K562 (cell line): ENCODE data around the gene TBC1D25. TPM values are rescaled to one million over a fixed set of nuclear protein-coding genes. Genes with fewer than 3 reads are reported as not detected.

Source experiments
- AFF4 ChIP-seq: sonication (generic); formaldehyde crosslinking; IDR thresholded peaks from 2 replicates; pipeline ENCODE4 v1.8.0; 2023; ENCODE audit warnings: mild to moderate bottlenecking, missing genetic modification reagents
- CGGBP1 ChIP-seq: fragments of 250-450 bp; sonication (Bioruptor Pico); IDR thresholded peaks from 2 replicates; pipeline ENCODE4 v1.9.0; 2021; ENCODE audit warnings: mild to moderate bottlenecking
- EWSR1 ChIP-seq: fragments of 450-650 bp; IDR thresholded peaks from 2 replicates; pipeline ENCODE4 v1.6.1; 2018; ENCODE audit warnings: borderline replicate concordance, mild to moderate bottlenecking, low read depth, moderate library complexity; ENCODE audit not compliant: partially characterized antibody
- FOXK2 ChIP-seq, 2 experiments: fragments of 450-650 bp; IDR thresholded peaks in 1 of 2; conservative IDR thresholded peaks in 1 of 2; 2 replicates each; pipeline ENCODE4 v1.6.1; 2016; ENCODE audit warnings: low read depth in 2 of 2, mild to moderate bottlenecking in 1 of 2
- GTF2F1 ChIP-seq: IDR thresholded peaks from 2 replicates; pipeline ENCODE4 v1.6.1; 2011; ENCODE audit warnings: low read depth, low read length, improper control_type of control experiment
- HDAC8 ChIP-seq: fragments of 450-650 bp; IDR thresholded peaks from 2 replicates; pipeline ENCODE4 v1.6.1; 2016; ENCODE audit warnings: mild to moderate bottlenecking, missing genetic modification characterization, moderate library complexity, missing compliant biosample characterization
- HIVEP1 ChIP-seq: fragments of 250-450 bp; sonication (Bioruptor Pico); IDR thresholded peaks from 2 replicates; pipeline ENCODE4 v1.4.0; 2020; ENCODE audit warnings: mild to moderate bottlenecking
- HMG20B ChIP-seq: fragments of 250-450 bp; sonication (Bioruptor Pico); IDR thresholded peaks from 2 replicates; pipeline ENCODE4 v1.5.0; 2021; ENCODE audit warnings: mild to moderate bottlenecking
- IRF1 ChIP-seq: sonication (generic); formaldehyde crosslinking; IDR thresholded peaks from 2 replicates; pipeline ENCODE4 v1.8.0; 2022; ENCODE audit warnings: missing genetic modification reagents, mild to moderate bottlenecking, borderline replicate concordance
- MTA3 ChIP-seq: fragments of 450-650 bp; formaldehyde crosslinking; IDR thresholded peaks from 2 replicates; pipeline ENCODE4 v1.6.1; 2017; ENCODE audit warnings: mild to moderate bottlenecking, borderline replicate concordance
- POLR2A ChIP-seq: fragments of 450-650 bp; conservative IDR thresholded peaks from 2 replicates; pipeline ENCODE4 v1.6.1; 2016
- TSC22D4 ChIP-seq: fragments of 450-650 bp; IDR thresholded peaks from 2 replicates; pipeline ENCODE4 v1.6.1; 2016; ENCODE audit warnings: missing genetic modification characterization, missing biosample characterization, control low read depth
- VEZF1 ChIP-seq: fragments of 200-800 bp; sonication (Bioruptor generic); IDR thresholded peaks from 2 replicates; pipeline ENCODE4 v1.6.1; 2017; ENCODE audit warnings: missing genetic modification characterization, missing compliant biosample characterization
- ZNF76 ChIP-seq: fragments of 250-450 bp; sonication (Bioruptor Pico); IDR thresholded peaks from 2 replicates; pipeline ENCODE4 v1.4.0; 2020; ENCODE audit warnings: mild to moderate bottlenecking, moderate library complexity, borderline replicate concordance
- ZSCAN29 ChIP-seq: fragments of 450-650 bp; IDR thresholded peaks from 2 replicates; pipeline ENCODE4 v1.6.1; 2017
- polyA plus RNA-seq, 8 experiments: library from polyadenylated mRNA; depleted of rRNA in 4 of 8; stranded (reverse) in 5 of 8; unstranded in 3 of 8; fragments of >200 nt; fragmentation: Nextera tagmentation in 2 of 8; fragmentation: Illumina TruSeq in 1 of 8; extraction: Ambion mirVana in 2 of 8; extraction: Trizol in 1 of 8; gene quantifications; 2 replicates each; pipeline versions ENCODE4 v1.2.1 to v1.2.3, GENCODE V29; 2011 to 2014; ENCODE audit warnings: inconsistent platforms in 1 of 8, missing spikeins in 1 of 8
- total RNA-seq, 7 experiments: library from RNA; depleted of rRNA in 6 of 7; stranded (reverse); fragments of >200 nt in 6 of 7; fragmentation: Illumina TruSeq in 2 of 7; extraction: Trizol in 2 of 7; gene quantifications; 2 replicates each; pipeline versions ENCODE4 v1.2.1 to v1.2.3, GENCODE V29; 2011 to 2021; ENCODE audit warnings: low replicate concordance in 1 of 7
- TF ChIP-seq, protein P1 (sequence below): sonication (generic); formaldehyde crosslinking; IDR thresholded peaks from 2 replicates; pipeline ENCODE4 v1.8.1; 2023; ENCODE audit warnings: mild to moderate bottlenecking, missing genetic modification reagents
- TF ChIP-seq, protein P2 (sequence below): fragments of 250-450 bp; sonication (Bioruptor Pico); IDR thresholded peaks from 2 replicates; pipeline ENCODE4 v1.4.0; 2020; ENCODE audit warnings: mild to moderate bottlenecking, moderate library complexity

TBC1D25 gene
- total and polyA plus RNA-seq, 9 of the 15 experiments (the other 6 are each of a cell fraction or from before 2014, with no cell fraction given), result 0.62 to 10.6 (median 3.9) TPM

DNA sequence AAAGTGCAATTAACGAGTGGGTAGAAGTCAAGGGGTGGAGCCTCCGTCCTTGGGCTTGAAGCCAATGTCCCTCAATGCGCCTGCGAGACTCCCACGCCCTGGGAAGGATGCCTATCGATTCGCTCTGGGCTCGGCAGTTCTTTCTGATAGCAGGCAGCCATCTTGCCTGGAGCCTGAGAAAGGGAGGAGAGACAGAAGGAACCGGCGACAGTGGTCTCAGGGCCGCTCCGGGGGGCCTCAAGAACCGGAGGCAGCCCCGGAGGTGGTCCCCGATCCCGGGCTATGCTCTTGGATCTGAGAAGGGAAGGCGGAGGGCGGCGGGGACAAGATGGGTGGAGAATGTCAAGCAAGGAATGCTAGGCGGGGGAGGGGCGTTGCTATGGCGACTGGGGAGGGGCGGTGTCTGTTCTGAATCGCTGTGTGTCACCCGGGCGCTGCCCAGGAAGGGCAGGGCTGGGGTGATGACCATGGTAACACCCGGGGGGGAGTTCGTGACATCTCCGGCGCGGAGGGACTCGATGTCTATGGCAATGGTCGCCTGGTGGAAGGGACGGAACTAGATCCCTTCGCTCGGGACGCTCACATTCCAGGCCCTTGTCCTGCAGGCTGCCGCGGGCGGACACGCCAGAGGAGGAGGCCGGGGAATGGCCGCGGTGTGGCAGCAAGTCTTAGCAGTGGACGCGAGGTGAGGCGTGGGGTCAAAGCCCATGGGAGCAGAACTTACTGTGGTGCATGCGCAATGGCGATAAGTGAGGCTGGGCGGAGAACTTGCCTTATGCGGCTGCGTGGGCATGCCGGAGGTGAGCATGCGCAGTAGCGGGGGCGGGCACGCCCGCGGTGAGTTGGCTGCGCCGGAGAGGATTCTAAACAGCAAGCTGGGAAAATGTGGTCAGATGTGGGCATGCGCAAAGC lies 58.1 kb downstream of the TBC1D25 start, which contains the start of gene WDR13 (continued):
- no peak for TF ChIP-seq HDAC8 (tag)
- TF ChIP-seq VEZF1, result peak; percentile 59
- TF ChIP-seq EWSR1, result no peak
- no peak for TF ChIP-seq MTA3
- no peak for TF ChIP-seq ZSCAN29
- TF ChIP-seq, protein P1, sequence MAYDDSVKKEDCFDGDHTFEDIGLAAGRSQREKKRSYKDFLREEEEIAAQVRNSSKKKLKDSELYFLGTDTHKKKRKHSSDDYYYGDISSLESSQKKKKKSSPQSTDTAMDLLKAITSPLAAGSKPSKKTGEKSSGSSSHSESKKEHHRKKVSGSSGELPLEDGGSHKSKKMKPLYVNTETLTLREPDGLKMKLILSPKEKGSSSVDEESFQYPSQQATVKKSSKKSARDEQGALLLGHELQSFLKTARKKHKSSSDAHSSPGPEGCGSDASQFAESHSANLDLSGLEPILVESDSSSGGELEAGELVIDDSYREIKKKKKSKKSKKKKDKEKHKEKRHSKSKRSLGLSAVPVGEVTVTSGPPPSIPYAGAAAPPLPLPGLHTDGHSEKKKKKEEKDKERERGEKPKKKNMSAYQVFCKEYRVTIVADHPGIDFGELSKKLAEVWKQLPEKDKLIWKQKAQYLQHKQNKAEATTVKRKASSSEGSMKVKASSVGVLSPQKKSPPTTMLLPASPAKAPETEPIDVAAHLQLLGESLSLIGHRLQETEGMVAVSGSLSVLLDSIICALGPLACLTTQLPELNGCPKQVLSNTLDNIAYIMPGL, result 0 out of 2 replicates have a peak, but pooled peaks have one; percentile 58
- no peak; the same call in 1 of the 2 replicates for TF ChIP-seq GTF2F1
- TF ChIP-seq AFF4 (CRISPR knock-in tag), result 0 out of 2 replicates have a peak, but pooled peaks have one; percentile 50
- TF ChIP-seq, protein P2, sequence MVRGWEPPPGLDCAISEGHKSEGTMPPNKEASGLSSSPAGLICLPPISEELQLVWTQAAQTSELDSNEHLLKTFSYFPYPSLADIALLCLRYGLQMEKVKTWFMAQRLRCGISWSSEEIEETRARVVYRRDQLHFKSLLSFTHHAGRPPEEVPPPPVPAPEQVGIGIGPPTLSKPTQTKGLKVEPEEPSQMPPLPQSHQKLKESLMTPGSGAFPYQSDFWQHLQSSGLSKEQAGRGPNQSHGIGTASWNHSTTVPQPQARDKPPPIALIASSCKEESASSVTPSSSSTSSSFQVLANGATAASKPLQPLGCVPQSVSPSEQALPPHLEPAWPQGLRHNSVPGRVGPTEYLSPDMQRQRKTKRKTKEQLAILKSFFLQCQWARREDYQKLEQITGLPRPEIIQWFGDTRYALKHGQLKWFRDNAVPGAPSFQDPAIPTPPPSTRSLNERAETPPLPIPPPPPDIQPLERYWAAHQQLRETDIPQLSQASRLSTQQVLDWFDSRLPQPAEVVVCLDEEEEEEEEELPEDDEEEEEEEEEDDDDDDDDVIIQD (CRISPR knock-in tag), result no peak
- TF ChIP-seq HMG20B (CRISPR knock-in tag), result no peak
- no peak for TF ChIP-seq HIVEP1 (CRISPR knock-in tag)
- TF ChIP-seq CGGBP1, result no peak
- no peak for TF ChIP-seq TSC22D4 (tag)
- TF ChIP-seq POLR2A, result peak; percentile 86
- peak; percentile 54 to 69; a peak in 2 of 4 replicates for TF ChIP-seq FOXK2 (conservative IDR thresholded peaks at IDR 0.05 in 1 of 2, IDR thresholded peaks at IDR 0.05 in 1 of 2; ENCODE audit: low read depth in 2 of 2)
- TF ChIP-seq IRF1 (CRISPR knock-in tag), result no peak
- TF ChIP-seq ZNF76 (CRISPR knock-in tag), result no peak
